Adrenal gland (tissue), 12 donors: ENCODE measurements around the gene LRRC15. TPM values are rescaled to one million over a fixed set of nuclear protein-coding genes. Genes with fewer than 3 reads are reported as not detected.

ENCODE experiments used
- DNase-seq, 7 donors: peaks; one replicate each; pipeline ENCODE4 v3.0.0-alpha.2; 2019 to 2020
- H3K27ac ChIP-seq, 5 donors: fragments of 200-600 bp; sonication (generic) in 4 of 5; 1 replicate in 3 of 5; 2 replicates in 2 of 5; pipeline versions ENCODE4 v1.5.1 to v1.8.0; 2016 to 2020; ENCODE audit warnings: mild to moderate bottlenecking in 1 of 5
- H3K27me3 ChIP-seq: fragments of 200-600 bp; 2 replicates; pipeline ENCODE4 v1.8.0; 2021
- H3K36me3 ChIP-seq, 2 donors: fragments of 200-600 bp; replicated peaks in 1 of 2; 1 replicate in 1 of 2; 2 replicates in 1 of 2; pipeline versions ENCODE4 v1.5.1 to v1.8.0; 2018 to 2022
- H3K4me1 ChIP-seq, 2 donors: fragments of 200-600 bp; replicated peaks in 1 of 2; 1 replicate in 1 of 2; 2 replicates in 1 of 2; pipeline versions ENCODE4 v1.5.1 to v1.8.0; 2018 to 2021
- H3K4me3 ChIP-seq, 4 donors: fragments of 200-600 bp; sonication (generic) in 3 of 4; one replicate each; pipeline ENCODE4 v1.5.1; 2016 to 2018
- H3K9me3 ChIP-seq, 3 donors: fragments of 200-600 bp; sonication (generic) in 1 of 3; replicated peaks in 1 of 3; 1 replicate in 2 of 3; 2 replicates in 1 of 3; pipeline versions ENCODE4 v1.5.1 to v1.8.0; 2016 to 2021
- CTCF ChIP-seq, 6 experiments: fragments of 450-650 bp in 4 of 6; fragments of 200-600 bp in 2 of 6; sonication (generic) in 1 of 6; IDR thresholded peaks; 1 replicate in 5 of 6; 2 replicates in 1 of 6; pipeline versions ENCODE4 v1.5.1 to v1.8.0; 2016 to 2021; ENCODE audit warnings: antibody characterized with exemption in 6 of 6, mild to moderate bottlenecking in 2 of 6, moderate library complexity in 1 of 6
- POLR2A ChIP-seq, 2 donors: fragments of 450-650 bp; IDR thresholded peaks; one replicate each; pipeline ENCODE4 v1.6.1; 2017; ENCODE audit warnings: antibody characterized with exemption in 2 of 2, mild to moderate bottlenecking in 2 of 2, moderate library complexity in 1 of 2
- WGBS, 4 donors: extraction: QIAGEN DNeasy Blood & Tissue Kit in 2 of 4; methylation state at CpG; one replicate each; pipeline versions ENCODE4 v1.1.5 to v1.1.7; 2013 to 2017; 5-methylcytosine and 5-hydroxymethylcytosine counted together
- intact Hi-C, 2 donors: fragments of 100-400 bp; cut with DNase I; formaldehyde crosslinking; loops; one replicate each; pipeline versions ENCODE4 v1.14.1 to v1.15.0; 2022 to 2023
- polyA plus RNA-seq, 3 donors: library from polyadenylated mRNA; stranded (reverse); fragments of 200-250 nt in 2 of 3; fragments of 350-450 nt in 1 of 3; fragmentation: Illumina TruSeq in 1 of 3; extraction: RNeasy Lipid Tissue Mini Kit (QIAGEN cat#74804) in 1 of 3; gene quantifications; one replicate each; pipeline ENCODE4 v1.2.3, GENCODE V29; 2013 to 2014
- total RNA-seq, 9 donors: library from RNA; depleted of rRNA in 4 of 9; stranded (reverse); fragments of >200 nt in 4 of 9; fragments of 120-200 nt in 1 of 9; fragmentation: NEBNext Ultra II Directional in 1 of 9; extraction: Animal tissue kit (Norgen Biotek cat#: 25700) in 1 of 9; gene quantifications; one replicate each; pipeline versions ENCODE4 v1.1.0 to v1.2.4, GENCODE V29; 2013 to 2023
- donor health status: healthy with polysubstance abuse.
- donor health status: Bipolar disorder and iron deficiency.
- donor health status: DM: yes; HTN: yes; CAD: no.
- donor health status: DM: no; HTN: no; CAD: no.
- donor health status: DM: no; HTN: no; CAD: no.
- donor health status: DM: yes; HTN: yes; CAD: no.

LRRC15 gene
- total and polyA plus RNA-seq, 12 donors = 0.05 to 0.31 (median 0.12) TPM; not detected in 2

- no peak for TF ChIP-seq POLR2A (IDR thresholded peaks at IDR 0.05)
- TF ChIP-seq CTCF (IDR thresholded peaks at IDR 0.05) = peak in 1 of 6 experiments; percentile 36
- WGBS, 4 donors = 25 to 56% (median 39%) methylated on average over 11 to 17 of the region's 17 CpGs
- no peak for DNase-seq
- intact Hi-C loops = loop anchor here (2.0 to 10.0 kb wide), 4 partner anchors 181 to 651 kb away; no protein-coding TSS in a partner anchor
- no peaks in the 10 kb centered on the region for H3K27me3 ChIP-seq
- H3K27ac ChIP-seq = peak overlapping the region in 2 of 5 donors; percentile 61 to 75
- H3K36me3 ChIP-seq = no peaks in the 10 kb centered on the region
- no peaks in the 10 kb centered on the region for H3K9me3 ChIP-seq
- H3K4me3 ChIP-seq = peak overlapping the region in 1 of 4 donors; percentile 44
- peaks cover 10 to 20% of the 10 kb centered on the region in 2 donors for H3K4me1 ChIP-seq
Observed at GRCh38 chr3:194315965-194316361, 53.6 kb downstream of the LRRC15 start.

- no peaks in the 10 kb centered on the region for H3K27me3 ChIP-seq
- DNase-seq = peak; percentile 80 to 90 (median 85)
- no peaks in the 10 kb centered on the region for H3K36me3 ChIP-seq
- H3K4me1 ChIP-seq = peaks cover 10 to 23% of the 10 kb centered on the region in 2 donors
- no peaks in the 10 kb centered on the region for H3K9me3 ChIP-seq
- TF ChIP-seq CTCF (IDR thresholded peaks at IDR 0.05) = peak; percentile 83 to 98 (median 92)
- peak in 1 of 2 donors; percentile 27 for TF ChIP-seq POLR2A (IDR thresholded peaks at IDR 0.05)
- 4 to 13% (median 5%) methylated on average over 12 to 54 of the region's 54 CpGs for WGBS, 4 donors
- H3K27ac ChIP-seq = peak overlapping the region in 4 of 5 donors; percentile 35 to 75 (median 51)
- peak overlapping the region in 1 of 4 donors; percentile 44 for H3K4me3 ChIP-seq
- intact Hi-C loops = loop anchor here (2.0 to 10.0 kb wide), 4 partner anchors 181 to 651 kb away; no protein-coding TSS in a partner anchor
Observed at GRCh38 chr3:194315088-194315964, 54.2 kb downstream of the LRRC15 start.

- Histone ChIP-seq H3K27me3 (no peaks in the 10 kb centered on the region), H3K9me3 (no peaks in the 10 kb centered on the region), H3K36me3 (no peaks in the 10 kb centered on the region), H3K4me3 (no peak overlapping the region), H3K27ac (peak overlapping the region in 3 of 5 donors; percentile 41 to 93 (median 61)), H3K4me1 (peaks cover 10 to 26% of the 10 kb centered on the region in 2 donors)
- intact Hi-C loops = loop anchor here (2.0 to 10.0 kb wide), 6 partner anchors 42 to 650 kb away; partner anchors contain the start of gene HES1 (in 1 of the 2)
- 84 to 94% (median 87%) methylated on average over 13 of the region's 13 CpGs for WGBS, 4 donors
- DNase-seq = no peak
- TF ChIP-seq CTCF (IDR thresholded peaks at IDR 0.05) = no peak
- TF ChIP-seq POLR2A (IDR thresholded peaks at IDR 0.05) = no peak
Observed at GRCh38 chr3:194314388-194315068, 55.0 kb downstream of the LRRC15 start.
